Measurements from ENCODE around the gene STAT3.
"Not testable (repeated sequence)": the region's sequence is repeated elsewhere in the genome, so short reads cannot be mapped to it uniquely, and the experiment has no call there.

The STAT3 gene

DNA sequence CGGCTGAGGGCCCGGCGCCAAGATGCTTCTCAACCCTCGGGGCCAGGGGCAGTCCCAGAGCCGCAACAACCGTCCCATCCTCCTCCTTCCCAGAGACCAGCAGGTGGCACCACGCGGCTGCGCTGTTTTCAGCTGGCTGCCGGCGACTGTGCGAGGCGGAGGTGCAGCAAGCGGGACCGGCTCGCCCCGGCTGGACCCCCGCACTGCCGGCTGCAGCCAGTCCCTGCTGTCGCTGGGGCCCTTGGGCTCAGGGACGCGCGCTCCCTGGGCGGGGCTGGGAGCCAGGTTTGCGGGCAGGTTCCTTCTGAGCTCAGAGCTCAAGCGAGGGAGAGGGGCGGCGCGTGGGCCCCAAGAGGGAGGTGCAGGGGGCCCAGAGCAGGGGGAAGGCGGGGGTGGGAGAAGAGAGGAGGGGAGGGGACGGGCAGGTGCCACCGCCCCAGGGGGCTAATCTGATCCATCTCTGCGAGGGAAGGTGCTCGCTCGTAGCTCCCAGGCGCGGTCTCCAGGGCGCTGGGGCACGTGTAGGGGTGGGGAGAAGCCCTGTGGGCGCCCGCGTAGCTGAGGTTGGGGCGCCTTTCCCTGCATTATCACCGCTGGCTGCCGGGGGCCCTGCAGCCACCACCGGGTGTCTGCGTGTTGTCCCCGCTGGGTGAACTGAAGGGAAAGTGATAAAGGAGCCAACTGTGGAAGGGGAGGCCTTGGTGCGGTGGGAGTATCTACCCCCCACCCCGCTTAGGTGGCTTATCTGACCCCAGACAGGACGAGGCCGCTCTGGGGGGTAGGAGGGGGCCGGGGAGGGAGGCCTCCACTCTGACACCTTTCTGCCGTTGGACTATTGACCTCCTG is 75.7 kb downstream of the STAT3 start:
- DNase-seq = peak; percentile 31

GRCh38 chr17:42312035-42312284 is 76.3 kb downstream of the STAT3 start:
- no peak for DNase-seq

GRCh38 chr17:42311240-42312034 is 76.8 kb downstream of the STAT3 start:
- DNase-seq = no peak

GRCh38 chr17:42310787-42311215 is 77.4 kb downstream of the STAT3 start:
- DNase-seq = no peak

DNA sequence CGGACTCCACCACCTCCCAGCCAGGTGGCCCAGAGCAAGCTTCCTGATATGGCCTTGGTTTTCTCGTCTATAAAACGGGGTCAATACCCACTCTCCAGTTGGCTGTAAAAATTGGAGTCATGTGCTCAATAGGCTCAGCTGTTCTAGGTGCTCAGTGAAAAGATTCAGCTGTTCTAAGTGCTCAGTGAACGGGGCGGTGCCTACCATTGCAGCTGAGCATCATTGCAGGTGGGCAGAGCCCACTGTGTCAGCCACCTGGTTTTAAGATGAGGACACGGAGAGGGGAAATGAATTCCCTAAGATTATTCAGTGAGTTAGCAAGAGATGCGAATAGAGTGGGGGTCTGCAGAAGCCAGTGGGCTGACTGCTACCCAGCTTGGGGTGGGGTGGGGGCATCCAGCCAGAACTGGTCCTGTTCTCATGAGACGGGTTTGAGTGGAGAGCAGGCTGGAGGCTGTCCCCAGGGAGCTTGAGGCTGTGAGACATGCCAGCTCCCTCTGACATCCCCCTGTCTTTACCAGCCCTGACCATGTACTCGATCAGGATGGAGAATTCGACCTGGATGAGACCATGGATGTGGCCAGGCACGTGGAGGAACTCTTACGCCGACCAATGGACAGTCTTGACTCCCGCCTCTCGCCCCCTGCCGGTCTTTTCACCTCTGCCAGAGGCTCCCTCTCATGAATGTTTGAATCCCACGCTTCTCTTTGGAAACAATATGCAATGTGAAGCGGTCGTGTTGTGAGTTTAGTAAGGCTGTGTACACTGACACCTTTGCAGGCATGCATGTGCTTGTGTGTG is 78.1 kb downstream of the STAT3 start:
- no peak for DNase-seq

GRCh38 chr17:42309142-42309541 is 79.1 kb downstream of the STAT3 start:
- DNase-seq = no peak

GRCh38 chr17:42308446-42308845 is 79.8 kb downstream of the STAT3 start:
- DNase-seq = no peak

DNA sequence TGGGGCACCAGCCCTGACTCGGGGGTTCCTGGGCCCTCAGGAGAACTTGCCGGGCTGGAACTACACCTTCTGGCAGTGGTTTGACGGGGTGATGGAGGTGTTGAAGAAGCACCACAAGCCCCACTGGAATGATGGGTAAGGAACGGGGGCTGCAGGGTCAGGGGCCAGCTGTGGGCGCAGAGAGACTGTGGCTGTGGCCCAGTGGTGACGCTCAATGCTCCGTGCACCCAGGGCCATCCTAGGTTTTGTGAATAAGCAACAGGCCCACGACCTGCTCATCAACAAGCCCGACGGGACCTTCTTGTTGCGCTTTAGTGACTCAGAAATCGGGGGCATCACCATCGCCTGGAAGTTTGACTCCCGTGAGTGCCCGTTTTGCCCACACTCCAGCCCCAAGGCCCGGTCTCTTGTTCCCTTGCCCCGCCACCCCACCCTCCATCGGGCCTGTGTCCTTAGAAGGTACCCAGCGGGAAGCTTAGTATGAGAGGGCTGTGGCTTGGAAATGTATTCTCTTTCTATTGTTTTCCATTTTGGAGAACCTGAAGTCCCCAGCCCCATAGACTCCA is 80.8 kb downstream of the STAT3 start:
- DNase-seq = no peak

DNA sequence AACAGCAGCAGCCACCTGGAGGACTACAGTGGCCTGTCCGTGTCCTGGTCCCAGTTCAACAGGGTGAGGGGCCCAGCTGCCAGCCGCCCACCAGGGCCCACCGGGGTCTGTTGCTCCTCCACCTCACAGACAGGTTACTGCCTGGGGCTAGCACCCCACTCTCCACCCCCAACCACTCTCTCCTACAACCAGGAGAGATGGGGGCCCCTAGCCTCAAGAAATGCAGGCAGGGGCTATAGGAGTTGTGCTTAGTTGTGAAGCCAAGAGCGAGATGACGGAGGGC is 81.9 kb downstream of the STAT3 start:
- DNase-seq = no peak

DNA sequence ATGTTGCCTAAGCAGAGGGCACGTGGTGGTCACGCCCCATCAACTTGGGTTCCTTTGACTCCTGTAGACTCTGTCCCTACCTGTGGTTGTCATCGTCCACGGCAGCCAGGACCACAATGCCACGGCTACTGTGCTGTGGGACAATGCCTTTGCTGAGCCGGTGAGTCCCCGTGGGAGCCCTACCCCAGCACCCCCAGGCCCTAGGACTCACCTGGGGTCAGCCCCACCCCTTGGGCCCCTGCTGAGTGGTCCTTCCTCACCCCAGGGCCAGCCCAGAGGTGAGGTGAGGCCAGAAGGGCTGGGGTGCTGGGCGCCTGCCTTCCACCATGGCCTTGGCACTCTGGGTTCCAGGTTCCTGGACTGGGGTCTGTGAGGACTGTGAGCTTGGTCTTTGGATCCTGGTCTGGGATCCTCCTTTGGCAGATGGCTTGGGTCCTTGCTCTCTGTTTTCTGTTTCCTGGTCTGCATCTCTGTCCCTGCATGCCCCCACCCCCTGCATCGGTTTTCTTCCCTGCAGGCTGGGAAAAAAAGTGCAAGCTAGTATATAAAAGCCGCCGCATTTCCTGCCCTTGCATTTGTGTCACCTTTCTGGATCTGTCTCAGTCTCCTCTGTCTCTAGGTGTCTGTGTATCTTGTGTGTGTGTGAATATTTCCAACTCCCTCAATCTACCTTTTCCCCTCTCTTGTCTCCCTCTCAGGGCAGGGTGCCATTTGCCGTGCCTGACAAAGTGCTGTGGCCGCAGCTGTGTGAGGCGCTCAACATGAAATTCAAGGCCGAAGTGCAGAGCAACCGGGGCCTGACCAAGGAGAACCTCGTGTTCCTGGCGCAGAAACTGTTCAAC is 82.5 kb downstream of the STAT3 start:
- no peak for DNase-seq

DNA sequence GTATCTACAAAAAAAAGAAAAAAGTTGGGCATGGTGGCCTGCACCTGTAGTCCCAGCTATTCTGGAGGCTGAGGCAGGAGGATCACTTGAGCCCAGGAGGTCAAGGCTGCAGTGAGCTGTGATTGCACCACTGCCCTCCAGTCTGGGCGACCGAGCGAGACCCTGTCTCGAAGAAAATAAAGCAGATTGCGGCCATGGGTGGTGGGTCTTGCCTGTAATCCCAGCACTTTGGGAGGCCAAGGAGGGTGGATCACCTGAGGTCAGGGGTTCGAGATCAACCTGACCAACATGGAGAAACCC is 83.3 kb downstream of the STAT3 start:
- not testable (repeated sequence) for DNase-seq

DNA sequence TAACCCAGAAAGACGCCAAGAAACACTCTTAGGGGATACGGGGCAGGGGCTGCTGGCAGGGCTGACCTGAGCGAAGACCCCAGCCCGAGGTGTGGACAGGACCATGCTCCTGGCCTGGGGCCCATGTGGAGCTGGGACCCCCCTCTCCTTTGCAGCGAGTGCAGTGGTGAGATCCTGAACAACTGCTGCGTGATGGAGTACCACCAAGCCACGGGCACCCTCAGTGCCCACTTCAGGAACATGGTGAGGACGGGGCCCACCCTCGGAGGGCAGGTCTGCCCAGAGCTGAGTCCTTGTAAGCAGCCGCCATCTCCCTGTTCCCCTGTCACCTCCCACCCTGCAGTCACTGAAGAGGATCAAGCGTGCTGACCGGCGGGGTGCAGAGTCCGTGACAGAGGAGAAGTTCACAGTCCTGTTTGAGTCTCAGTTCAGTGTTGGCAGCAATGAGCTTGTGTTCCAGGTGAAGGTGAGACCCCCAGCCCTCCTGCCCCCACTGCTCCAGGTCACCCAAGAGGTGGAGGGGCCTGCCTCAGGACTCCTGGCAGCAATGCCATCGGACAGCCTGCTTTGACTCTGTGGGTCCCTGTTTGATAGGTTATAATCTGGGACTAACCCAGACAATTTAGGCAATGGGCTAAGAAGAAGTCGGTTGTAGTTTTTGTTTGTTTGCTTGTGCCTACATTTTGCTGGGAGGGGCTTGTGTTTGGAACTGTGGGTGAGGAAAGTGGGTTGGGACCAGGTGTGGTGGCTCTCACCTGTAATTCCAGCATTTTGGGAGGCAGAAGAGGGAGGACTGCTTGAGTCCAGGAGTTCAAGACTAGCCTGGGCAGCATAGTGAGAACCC is 83.8 kb downstream of the STAT3 start:
- DNase-seq = no peak

GRCh38 chr17:42303694-42304093 is 84.5 kb downstream of the STAT3 start:
- DNase-seq = no peak

GRCh38 chr17:42301022-42301421 is 87.2 kb downstream of the STAT3 start:
- DNase-seq = no peak

- not testable (repeated sequence) for DNase-seq
Observed at GRCh38 chr17:42299913-42300312, 88.3 kb downstream of the STAT3 start.

DNA sequence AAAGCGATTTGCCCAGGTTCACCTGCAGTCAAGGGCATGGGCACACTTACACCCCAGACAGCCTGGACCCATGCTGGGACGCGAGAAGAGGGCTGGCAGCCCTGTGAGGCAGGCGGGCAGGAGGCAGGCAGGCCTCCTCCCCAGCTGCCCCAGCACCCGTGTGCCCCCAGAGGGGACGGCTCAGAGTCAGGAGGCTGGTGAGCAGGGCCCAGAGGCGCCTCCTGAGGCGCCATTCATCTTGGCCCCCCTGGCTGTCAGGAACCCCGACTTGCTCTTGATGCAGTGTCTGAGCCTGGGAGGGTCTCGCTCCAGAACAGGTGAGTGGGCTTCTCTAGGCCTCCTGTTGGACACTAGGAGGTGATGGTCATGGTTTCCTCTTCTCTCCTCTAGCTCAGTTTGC is 88.9 kb downstream of the STAT3 start:
- DNase-seq = not testable (repeated sequence)

- not testable (repeated sequence) for DNase-seq
Observed at GRCh38 chr17:42297775-42298174, 90.5 kb downstream of the STAT3 start.

DNA sequence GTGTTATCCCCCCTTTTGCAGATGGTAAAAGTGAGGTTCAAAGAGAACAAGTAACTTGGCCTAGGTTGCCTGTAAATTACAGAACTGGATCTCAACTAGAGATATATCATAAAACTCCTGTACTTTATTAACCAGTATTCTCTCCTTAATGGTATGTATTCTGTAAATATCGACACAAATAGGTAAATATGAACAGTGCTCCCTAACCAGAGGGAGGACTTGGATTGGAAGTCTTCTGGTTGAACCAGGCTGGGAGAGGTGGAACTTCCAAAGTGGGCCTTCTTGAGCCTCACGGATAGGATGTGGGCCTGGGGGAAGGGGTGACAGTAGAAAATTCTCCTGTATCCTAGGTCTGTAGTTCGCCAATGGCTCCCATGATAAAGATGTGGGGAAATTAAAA is 92.2 kb downstream of the STAT3 start:
- DNase-seq = no peak

DNA sequence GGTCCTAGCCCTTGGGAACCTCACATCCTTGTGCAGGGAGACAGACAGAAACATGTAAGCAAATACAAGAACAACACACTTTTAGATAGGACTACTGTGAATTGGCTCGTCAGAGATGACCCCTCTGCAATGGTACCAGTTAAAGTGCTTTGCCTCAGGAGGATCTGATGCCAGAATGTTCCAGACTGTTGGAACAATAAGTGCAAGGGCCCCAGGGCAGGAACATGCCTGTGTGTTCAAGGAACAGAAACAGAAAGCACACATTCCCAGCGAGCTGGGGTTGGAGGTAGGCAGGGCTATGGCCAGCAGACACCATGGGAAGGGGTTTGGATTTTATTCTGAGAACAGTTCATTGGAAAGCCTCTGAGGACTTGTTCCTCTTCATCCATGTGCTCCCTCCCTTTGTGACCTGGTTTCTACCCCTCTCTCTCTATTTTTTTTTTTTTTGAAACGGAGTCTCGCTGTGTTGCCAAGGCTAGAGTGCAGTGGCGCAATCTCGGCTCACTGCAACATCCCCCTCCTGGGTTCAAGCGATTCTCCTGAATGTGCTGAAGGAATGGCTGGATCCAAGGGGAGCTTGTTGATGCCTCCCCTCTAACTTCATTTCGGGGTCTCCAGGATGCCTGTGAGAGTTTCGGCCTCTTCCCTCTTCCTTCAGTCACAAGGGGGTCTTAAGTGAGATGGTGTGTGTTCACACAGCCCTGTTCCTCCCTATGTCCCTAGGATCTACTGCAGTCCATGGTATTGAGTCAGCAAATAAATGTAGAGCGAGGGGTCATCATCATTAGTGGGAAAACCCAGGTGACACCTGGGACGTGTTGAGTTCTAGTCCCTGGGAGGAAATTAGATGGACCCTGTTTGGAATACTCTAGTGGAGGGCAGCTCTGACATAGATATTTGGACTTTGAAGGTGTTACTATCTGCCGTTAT is 93.5 kb downstream of the STAT3 start:
- DNase-seq = no peak

DNA sequence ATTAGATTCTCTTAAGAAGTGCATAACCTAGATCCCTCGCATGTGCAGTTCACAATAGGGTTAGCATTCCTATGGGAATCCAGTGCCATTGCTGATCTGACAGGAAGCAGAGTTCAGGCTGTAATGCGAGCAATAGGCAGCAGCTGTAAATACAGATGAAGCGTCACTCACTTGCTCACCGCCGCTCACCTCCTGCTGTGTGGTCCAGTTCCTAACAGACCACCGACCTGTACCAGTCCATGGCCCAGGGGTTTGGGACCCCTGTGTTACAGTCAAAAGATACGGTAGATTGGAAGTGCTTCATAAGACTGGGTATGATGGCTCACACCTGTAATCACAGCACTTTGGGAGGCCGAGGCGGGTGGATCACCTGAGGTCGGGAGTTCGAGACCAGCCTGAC is 97.1 kb downstream of the STAT3 start:
- DNase-seq = no peak

- no peak for DNase-seq
Observed at GRCh38 chr17:42290577-42290976, 97.7 kb downstream of the STAT3 start.
